ENCODE measurements around the gene SLC7A9. TPM values are rescaled to one million over a fixed set of nuclear protein-coding genes. Genes with fewer than 3 reads are reported as not detected.

Gene SLC7A9
- total and polyA plus RNA-seq, 10 of the 15 experiments (the other 5 are each of a cell fraction or from before 2014, with no cell fraction given): 0.13 to 0.17 TPM; not detected in 8

- RAD21 ChIA-PET (ENCODE audit: unreplicated experiment): no interaction called here
- DNase-seq (ENCODE audit: low read depth, low spot score) (no peak), ATAC-seq (no peak), FAIRE-seq (no peak)
- no peak overlapping the region for H3K4me3 ChIP-seq
- WGBS (ENCODE audit: insufficient coverage, insufficient replicate concordance, low lambda C conversion rate, missing lambda C conversion rate): 64% methylated on average over 3 of the region's 4 CpGs
- no peaks in the 10 kb centered on the region for H3K27me3 ChIP-seq (replicated peaks in 1 of 2; ENCODE audit: control insufficient read depth in 2 of 2, insufficient read depth in 2 of 2, low read length in 1 of 2)
- in situ Hi-C loops (cut with MboI): no loop called here
- H3K79me2 ChIP-seq (ENCODE audit: control insufficient read depth, insufficient read depth, low read length): no peaks in the 10 kb centered on the region
- H4K20me1 ChIP-seq (ENCODE audit: control insufficient read depth, insufficient read depth): no peaks in the 10 kb centered on the region
- TF ChIP-seq NKRF (conservative IDR thresholded peaks at IDR 0.05) (no peak), SPI1 (IDR thresholded peaks at IDR 0.05; ENCODE audit: borderline replicate concordance, insufficient read depth, low read depth, low read length) (peak; percentile 64; the same call in 1 of the 2 replicates)
- H3K9ac ChIP-seq (ENCODE audit: control insufficient read depth, insufficient read depth, low read length): no peak overlapping the region
- H3K36me3 ChIP-seq (ENCODE audit: control insufficient read depth in 2 of 2, insufficient read depth in 2 of 2, low read length in 1 of 2): no peaks in the 10 kb centered on the region; a peak in 1 of 4 replicates
- no peak overlapping the region for H3K27ac ChIP-seq (ENCODE audit: control insufficient read depth, insufficient read depth)
- no peaks in the 10 kb centered on the region for H3K9me3 ChIP-seq (replicated peaks; ENCODE audit: control insufficient read depth, insufficient read depth, low read length)
- no TSS peak for BruUV-seq (replicated peaks)
- no peak overlapping the region for H3K4me2 ChIP-seq (ENCODE audit: control insufficient read depth, insufficient read depth)
- SMC1A ChIA-PET (ENCODE audit: uncharacterized antibody, unreplicated experiment): no interaction called here
- H2AFZ ChIP-seq (ENCODE audit: control insufficient read depth, low read depth, low read length): no peak overlapping the region
- POLR2A ChIA-PET: no interaction called here
- no peaks in the 10 kb centered on the region for H3K4me1 ChIP-seq (ENCODE audit: control insufficient read depth, insufficient read depth, low read length)
- CTCF ChIA-PET: no interaction called here
- intact Hi-C loops (cut with micrococcal nuclease; ENCODE audit: unreplicated experiment): no loop called here
Measured at GRCh38 chr19:32916969-32917615, 47.5 kb upstream of the SLC7A9 start.

- POLR2A ChIA-PET: no interaction called here
- BruUV-seq (replicated peaks): no TSS peak
- Histone ChIP-seq H3K4me3 (no peak overlapping the region), H3K9me3 (replicated peaks; ENCODE audit: control insufficient read depth, insufficient read depth, low read length) (no peaks in the 10 kb centered on the region), H3K36me3 (ENCODE audit: control insufficient read depth in 2 of 2, insufficient read depth in 2 of 2, low read length in 1 of 2) (no peaks in the 10 kb centered on the region; a peak in 1 of 4 replicates), H3K27ac (ENCODE audit: control insufficient read depth, insufficient read depth) (no peak overlapping the region), H3K9ac (ENCODE audit: control insufficient read depth, insufficient read depth, low read length) (no peak overlapping the region), H2AFZ (ENCODE audit: control insufficient read depth, low read depth, low read length) (no peak overlapping the region), H3K4me2 (ENCODE audit: control insufficient read depth, insufficient read depth) (no peak overlapping the region), H3K27me3 (replicated peaks in 1 of 2; ENCODE audit: control insufficient read depth in 2 of 2, insufficient read depth in 2 of 2, low read length in 1 of 2) (no peaks in the 10 kb centered on the region), H3K4me1 (ENCODE audit: control insufficient read depth, insufficient read depth, low read length) (no peaks in the 10 kb centered on the region), H4K20me1 (ENCODE audit: control insufficient read depth, insufficient read depth) (no peaks in the 10 kb centered on the region), H3K79me2 (ENCODE audit: control insufficient read depth, insufficient read depth, low read length) (no peaks in the 10 kb centered on the region)
- in situ Hi-C loops (cut with MboI) (no loop called here), intact Hi-C loops (cut with micrococcal nuclease; ENCODE audit: unreplicated experiment) (no loop called here)
- no peak for DNase-seq (ENCODE audit: low read depth, low spot score)
- TF ChIP-seq EP300 (IDR thresholded peaks at IDR 0.05; ENCODE audit: borderline replicate concordance in 1 of 2, control insufficient read depth in 1 of 2, low read depth in 2 of 2, low read length in 2 of 2): no peak
- TF ChIP-seq IRF5 (IDR thresholded peaks at IDR 0.05; ENCODE audit: borderline replicate concordance): no peak
- TF ChIP-seq NFIC (IDR thresholded peaks at IDR 0.05; ENCODE audit: low read depth, low read length): no peak
- CTCF ChIA-PET: interaction anchor here (0.6 kb wide), 1 partner anchor 586 kb away, joined by 3 read pairs; no protein-coding TSS in a partner anchor
- SMC1A ChIA-PET (ENCODE audit: uncharacterized antibody, unreplicated experiment): interaction anchor here (0.7 kb wide), 1 partner anchor 387 kb away, joined by 3 read pairs; no protein-coding TSS in a partner anchor
- WGBS (ENCODE audit: insufficient coverage, insufficient replicate concordance, low lambda C conversion rate, missing lambda C conversion rate): 81% methylated on average over 11 of the region's 12 CpGs
- RAD21 ChIA-PET (ENCODE audit: unreplicated experiment): no interaction called here
- FAIRE-seq: no peak
- ATAC-seq: no peak
Measured at GRCh38 chr19:32914879-32915660, 45.5 kb upstream of the SLC7A9 start.
